Ovary (tissue), 3 donors: ENCODE data around the gene CPEB4.

Experiments
- EP300 ChIP-seq: sonication (generic); formaldehyde crosslinking; IDR thresholded peaks from one replicate; pipeline ENCODE4 v1.6.1; 2017; ENCODE audit warnings: antibody characterized with exemption
- POLR2A ChIP-seq: fragments of 450-650 bp; IDR thresholded peaks from one replicate; pipeline ENCODE4 v1.6.1; 2017; ENCODE audit warnings: antibody characterized with exemption, mild to moderate bottlenecking, moderate library complexity
- TF ChIP-seq, protein P1 (sequence below), 3 donors: fragments of 450-650 bp in 2 of 3; fragments of 200-600 bp in 1 of 3; IDR thresholded peaks; one replicate each; pipeline versions ENCODE4 v1.5.1 to v1.8.0; 2016 to 2022; ENCODE audit warnings: antibody characterized with exemption in 3 of 3, mild to moderate bottlenecking in 1 of 3
- donor health status: DM: no; HTN: no; CAD: no.

- TF ChIP-seq, protein P1, sequence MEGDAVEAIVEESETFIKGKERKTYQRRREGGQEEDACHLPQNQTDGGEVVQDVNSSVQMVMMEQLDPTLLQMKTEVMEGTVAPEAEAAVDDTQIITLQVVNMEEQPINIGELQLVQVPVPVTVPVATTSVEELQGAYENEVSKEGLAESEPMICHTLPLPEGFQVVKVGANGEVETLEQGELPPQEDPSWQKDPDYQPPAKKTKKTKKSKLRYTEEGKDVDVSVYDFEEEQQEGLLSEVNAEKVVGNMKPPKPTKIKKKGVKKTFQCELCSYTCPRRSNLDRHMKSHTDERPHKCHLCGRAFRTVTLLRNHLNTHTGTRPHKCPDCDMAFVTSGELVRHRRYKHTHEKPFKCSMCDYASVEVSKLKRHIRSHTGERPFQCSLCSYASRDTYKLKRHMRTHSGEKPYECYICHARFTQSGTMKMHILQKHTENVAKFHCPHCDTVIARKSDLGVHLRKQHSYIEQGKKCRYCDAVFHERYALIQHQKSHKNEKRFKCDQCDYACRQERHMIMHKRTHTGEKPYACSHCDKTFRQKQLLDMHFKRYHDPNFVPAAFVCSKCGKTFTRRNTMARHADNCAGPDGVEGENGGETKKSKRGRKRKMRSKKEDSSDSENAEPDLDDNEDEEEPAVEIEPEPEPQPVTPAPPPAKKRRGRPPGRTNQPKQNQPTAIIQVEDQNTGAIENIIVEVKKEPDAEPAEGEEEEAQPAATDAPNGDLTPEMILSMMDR (IDR thresholded peaks at IDR 0.05): no peak
- TF ChIP-seq EP300: no peak
- TF ChIP-seq POLR2A: no peak
Measured at GRCh38 chr5:173964506-173964905, 76.4 kb downstream of the CPEB4 start.
